Heart left ventricle (tissue), 13 donors: ENCODE results near the gene CELF4.

Experiments
- POLR2A ChIP-seq, 2 donors: fragments of 450-650 bp; IDR thresholded peaks; one replicate each; pipeline ENCODE4 v1.6.1; 2017; ENCODE audit warnings: antibody characterized with exemption in 2 of 2, mild to moderate bottlenecking in 2 of 2, moderate library complexity in 2 of 2
- TF ChIP-seq, protein P1 (sequence below), 12 donors: fragments of 200-600 bp; sonication (generic) in 4 of 12; IDR thresholded peaks; one replicate each; pipeline versions ENCODE4 v1.5.0 to v1.8.0; 2018 to 2022; ENCODE audit warnings: antibody characterized with exemption in 12 of 12, mild to moderate bottlenecking in 5 of 12
- donor health status: ischemic (EF 13 %, LVEDD 7.1; RV severe dilation, severe dysfunction).
- donor health status: DM: no; HTN: yes; CAD: no.
- donor health status: DM: no; HTN: no; CAD: no.
- donor health status: ischemic (EF 25% LVEDD 6.9; RV normal size, moderate dysfunction).
- donor health status: ischemic (EF 25% LVEDD 5.7; RV mildly dilated, moderate dysfunction).
- donor health status: ischemic (EF 35%, LVEDD 5.7; RV mildly dilated, moderate dysfunction).
- donor health status: nonischemic (EF 11% LVEDD 7.7; RV severe dilation, severe dysfunction).
- donor health status: DM: yes; HTN: yes; CAD: no.
- donor health status: PGD.
- donor health status: ischemic (EF 29% LVEDD 5.4; RV normal size, mild dysfunction).
- donor health status: nonischemic (EF 23%, LVEDD 6.1; RV moderate dilation, normal function).

DNA sequence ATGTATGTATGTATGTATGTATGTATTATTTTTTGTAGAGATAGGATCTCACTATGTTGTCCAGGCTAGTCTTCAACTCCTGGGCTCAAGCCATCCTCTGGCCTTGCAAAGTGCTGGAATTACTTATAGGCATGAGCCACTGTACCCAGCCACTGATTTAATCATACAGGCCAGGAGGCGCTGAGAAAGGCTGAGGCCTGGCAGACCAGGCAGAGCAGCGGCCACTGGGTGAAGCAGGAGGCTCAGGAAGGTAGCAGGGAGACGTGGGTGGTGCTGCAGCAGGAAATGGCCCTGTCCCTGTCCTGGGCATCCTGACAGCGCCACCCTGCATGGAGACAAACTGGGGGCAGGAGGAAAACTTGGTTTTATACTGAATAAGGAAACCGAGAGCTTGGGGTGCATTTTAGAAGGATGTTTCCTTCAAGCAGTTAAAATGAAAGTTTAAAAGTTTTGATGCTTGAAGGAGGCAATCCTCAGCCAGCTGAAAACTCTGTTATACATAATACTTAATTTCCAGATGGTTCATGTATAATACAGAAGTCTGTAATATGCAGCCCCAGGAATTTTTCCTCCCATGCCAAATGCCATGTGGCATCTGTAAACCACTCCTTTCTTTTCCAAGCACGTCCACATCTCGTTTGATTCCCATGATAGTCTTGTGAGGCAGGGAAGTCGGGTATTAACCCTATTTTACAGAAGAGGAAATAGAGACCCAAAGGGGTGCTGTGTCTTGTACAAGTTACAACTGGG is 182.4 kb downstream of the CELF4 start:
- TF ChIP-seq POLR2A (IDR thresholded peaks at IDR 0.05) = no peak
- TF ChIP-seq, protein P1, sequence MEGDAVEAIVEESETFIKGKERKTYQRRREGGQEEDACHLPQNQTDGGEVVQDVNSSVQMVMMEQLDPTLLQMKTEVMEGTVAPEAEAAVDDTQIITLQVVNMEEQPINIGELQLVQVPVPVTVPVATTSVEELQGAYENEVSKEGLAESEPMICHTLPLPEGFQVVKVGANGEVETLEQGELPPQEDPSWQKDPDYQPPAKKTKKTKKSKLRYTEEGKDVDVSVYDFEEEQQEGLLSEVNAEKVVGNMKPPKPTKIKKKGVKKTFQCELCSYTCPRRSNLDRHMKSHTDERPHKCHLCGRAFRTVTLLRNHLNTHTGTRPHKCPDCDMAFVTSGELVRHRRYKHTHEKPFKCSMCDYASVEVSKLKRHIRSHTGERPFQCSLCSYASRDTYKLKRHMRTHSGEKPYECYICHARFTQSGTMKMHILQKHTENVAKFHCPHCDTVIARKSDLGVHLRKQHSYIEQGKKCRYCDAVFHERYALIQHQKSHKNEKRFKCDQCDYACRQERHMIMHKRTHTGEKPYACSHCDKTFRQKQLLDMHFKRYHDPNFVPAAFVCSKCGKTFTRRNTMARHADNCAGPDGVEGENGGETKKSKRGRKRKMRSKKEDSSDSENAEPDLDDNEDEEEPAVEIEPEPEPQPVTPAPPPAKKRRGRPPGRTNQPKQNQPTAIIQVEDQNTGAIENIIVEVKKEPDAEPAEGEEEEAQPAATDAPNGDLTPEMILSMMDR (IDR thresholded peaks at IDR 0.05) = no peak
